DOHH2 (cell line): ENCODE measurements around the gene ELOVL2.

Experiments
- CTCF ChIP-seq: fragments of 200-600 bp; sonication (generic); IDR thresholded peaks from one replicate; pipeline ENCODE4 v1.5.1; 2014; ENCODE audit warnings: antibody characterized with exemption, mild to moderate bottlenecking, low read depth, low read length; ENCODE audit not compliant: poor library complexity, severe bottlenecking
- EZH2phosphoT487 ChIP-seq: fragments of 200-600 bp; sonication (generic); IDR thresholded peaks from 2 replicates; pipeline ENCODE4 v1.6.1; 2017; ENCODE audit warnings: borderline replicate concordance, mild to moderate bottlenecking, antibody characterized with exemption, low read length, moderate library complexity, mixed read lengths

GRCh38 chr6:11025130-11025529 is 19.0 kb downstream of the ELOVL2 start:
- TF ChIP-seq CTCF (no peak), EZH2phosphoT487 (no peak)
